Fibroblast of skin of abdomen (primary cell): ENCODE results near the gene TENM4.

Experiments used
- DNase-seq: peaks from one replicate; pipeline ENCODE4 v3.0.0-alpha.2; 2013

TENM4 gene

DNA sequence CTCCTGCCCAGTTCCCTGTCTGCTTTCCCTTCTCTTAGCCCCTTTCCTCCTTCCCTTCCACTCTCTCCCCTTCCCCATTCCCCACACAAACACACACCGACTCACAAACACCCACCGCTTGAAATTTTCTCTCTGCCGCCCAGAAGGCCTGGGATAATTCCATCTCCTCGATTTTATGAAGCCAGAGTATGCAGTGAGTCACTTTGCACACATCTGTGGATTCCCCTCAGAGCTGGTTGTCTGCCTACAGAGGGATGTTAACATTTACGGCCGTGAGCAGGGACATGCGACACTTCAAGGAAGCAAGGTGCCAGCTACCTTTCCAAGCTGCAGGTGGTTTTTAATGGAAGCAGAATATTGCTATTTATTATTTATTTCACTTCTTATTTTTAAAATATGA is 332.0 kb downstream of the TENM4 start:
- DNase-seq: peak; percentile 22

DNA sequence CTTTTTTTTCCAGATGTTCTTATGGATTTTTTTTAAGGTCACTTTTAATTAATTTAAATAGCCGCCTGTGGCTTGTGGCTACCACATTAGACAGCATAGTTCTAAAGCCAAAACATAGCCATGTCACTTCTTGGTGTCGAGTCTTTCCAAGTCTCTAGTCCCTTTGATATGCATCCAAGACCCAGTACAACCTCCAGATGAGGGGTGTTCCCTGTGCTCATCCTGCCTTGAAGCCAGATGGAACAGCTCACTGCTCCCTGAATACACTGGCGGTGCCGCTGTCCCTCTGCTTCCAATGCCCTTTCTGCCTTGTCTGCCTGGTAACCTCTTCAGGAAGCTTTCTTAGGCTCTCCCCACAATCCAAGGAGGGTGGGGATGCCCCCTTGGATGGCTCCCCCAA is 338.0 kb downstream of the TENM4 start:
- no peak for DNase-seq

DNA sequence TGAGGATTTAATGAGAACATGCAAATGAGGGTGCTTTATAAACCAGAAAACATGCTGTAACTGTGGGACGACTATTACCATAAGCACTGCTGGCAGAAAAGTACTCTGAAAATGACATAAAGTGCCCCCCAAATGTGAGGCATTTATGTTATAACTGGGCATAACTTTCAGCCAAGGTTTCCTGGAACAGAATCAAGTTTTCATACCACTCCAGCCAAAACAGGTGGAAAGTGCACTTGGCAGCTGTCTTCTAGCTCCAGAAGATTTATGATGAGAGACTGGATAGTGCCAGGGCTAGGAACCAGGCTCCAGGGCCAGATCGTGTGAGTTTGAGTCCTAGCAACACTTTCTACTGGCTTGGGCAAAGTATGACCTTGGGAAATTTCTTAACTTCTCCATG is 339.2 kb downstream of the TENM4 start:
- no peak for DNase-seq

DNA sequence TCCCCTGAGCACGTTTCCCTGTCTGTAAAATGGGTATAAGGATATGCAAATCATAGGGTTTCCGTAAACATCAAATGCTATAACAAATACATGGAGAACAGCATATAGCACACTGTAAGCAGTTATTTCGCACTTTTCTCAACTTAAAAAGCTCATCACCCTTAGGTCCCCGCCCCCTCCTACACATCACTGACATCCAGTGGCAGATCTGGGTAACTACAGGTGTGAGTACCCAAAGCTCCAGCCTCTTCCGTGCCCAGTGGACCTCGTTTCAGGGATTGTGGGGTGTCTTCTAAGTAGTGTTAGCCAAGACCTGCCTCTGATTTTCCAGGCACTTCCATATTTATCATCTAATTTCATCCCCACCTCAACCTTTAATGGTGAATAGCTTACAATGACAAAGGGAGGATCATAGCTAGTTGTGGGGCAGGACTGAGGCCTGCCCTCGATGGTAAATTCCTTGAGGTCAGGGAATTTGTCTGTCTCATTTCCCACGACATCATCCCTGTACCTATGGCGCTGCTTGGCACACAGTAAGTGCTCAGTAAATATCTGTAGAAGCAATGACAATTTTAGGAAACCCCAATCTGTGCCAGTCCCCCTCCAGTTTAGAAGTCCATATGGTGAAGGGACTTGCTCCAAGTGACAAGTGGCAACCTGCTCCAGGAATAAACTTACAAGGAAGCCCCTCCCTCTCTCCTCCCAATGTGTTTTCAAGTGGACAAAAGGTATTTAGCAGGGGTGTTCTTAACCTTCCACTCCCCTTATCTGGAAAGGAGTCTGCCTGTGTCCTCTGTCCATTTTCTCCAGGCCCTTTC is 340.5 kb downstream of the TENM4 start:
- DNase-seq: peak; percentile 56

DNA sequence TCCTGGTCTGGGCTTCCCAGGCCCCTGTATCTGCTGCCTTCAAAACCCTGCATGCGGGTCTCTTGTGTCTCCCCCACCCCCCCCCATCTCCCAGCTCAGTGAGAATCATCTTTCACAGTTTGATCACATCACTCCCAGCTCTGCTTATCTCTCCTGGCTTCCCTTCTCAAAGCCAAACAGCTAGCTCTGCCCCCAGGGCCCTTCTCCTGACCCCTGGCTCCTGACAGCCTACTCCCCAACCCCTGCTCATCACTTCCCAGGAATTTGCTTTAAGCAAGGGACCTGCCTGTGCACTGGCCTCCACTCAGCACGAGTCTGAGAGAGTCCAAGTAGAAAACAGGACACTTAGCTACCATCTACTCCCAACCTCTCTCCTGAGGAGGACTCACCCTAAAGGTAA is 342.7 kb downstream of the TENM4 start:
- DNase-seq: no peak

DNA sequence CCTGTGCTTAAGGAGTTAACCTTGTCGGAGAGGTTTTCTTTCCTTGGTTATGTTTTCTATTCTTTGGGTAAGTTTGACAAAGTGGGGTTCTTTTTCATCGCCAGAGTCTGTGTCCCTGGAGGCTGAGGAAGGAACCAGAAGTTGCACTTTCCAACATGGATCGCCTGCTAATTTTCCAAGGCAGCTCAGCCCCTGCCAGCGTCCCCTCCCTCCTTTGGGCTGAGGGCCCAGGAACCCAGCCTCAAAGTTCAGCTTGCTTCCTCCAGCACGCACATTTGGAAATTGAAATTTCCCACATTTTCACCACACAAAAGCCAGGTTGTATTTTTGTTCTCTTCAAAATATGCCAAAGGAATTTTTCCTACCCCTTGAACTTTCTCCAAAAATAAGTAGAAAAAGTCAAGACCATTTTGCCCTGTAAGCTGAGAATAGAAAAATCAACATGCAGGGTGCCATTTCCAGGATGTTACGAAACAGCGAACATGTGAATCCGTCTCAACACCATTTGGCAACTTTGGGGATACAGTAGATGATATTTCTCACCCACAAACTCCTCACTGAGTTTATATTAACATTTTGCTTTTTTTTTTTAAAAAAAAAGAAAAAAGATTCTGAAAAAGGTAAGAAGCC is 343.5 kb downstream of the TENM4 start:
- DNase-seq: no peak

DNA sequence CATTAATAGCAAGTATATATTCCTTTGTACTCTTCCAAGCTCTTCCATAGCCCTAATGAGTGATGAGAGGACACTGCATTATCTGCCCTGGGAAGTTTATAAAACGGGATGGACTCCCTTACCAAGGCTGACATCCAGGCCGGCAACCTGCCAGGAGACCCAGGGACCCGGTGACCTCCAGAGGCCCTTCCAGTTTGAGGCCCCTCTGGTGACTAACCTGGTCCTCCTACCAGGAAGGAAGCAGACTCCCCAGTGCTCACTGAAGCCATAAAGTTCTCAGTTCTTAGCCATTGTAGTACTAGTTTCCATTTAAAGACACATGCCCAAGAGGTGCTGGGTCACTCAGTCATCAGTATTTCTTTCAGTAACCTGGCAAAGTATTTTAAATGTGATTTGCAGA is 345.4 kb downstream of the TENM4 start:
- no peak for DNase-seq

DNA sequence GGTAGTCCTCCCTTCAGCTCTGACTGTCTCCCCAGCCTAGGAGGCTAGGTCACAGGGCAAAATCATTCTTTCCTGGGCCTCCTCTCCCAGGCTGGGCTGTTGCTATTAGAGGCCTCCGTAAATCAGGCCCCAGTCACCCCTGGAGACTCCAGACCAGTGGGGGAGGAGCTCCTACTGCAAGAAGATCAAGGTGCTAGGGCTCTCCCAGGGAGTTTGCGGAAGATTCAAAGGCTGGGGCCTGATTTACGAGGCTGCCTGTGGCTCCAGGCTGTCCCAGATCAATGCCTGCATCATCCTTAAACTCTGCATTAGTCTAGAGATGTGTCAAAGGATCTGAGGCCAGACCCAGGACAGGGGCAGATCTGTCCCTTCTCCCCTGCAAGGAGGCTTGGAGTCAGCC is 346.2 kb downstream of the TENM4 start:
- DNase-seq: peak; percentile 71

DNA sequence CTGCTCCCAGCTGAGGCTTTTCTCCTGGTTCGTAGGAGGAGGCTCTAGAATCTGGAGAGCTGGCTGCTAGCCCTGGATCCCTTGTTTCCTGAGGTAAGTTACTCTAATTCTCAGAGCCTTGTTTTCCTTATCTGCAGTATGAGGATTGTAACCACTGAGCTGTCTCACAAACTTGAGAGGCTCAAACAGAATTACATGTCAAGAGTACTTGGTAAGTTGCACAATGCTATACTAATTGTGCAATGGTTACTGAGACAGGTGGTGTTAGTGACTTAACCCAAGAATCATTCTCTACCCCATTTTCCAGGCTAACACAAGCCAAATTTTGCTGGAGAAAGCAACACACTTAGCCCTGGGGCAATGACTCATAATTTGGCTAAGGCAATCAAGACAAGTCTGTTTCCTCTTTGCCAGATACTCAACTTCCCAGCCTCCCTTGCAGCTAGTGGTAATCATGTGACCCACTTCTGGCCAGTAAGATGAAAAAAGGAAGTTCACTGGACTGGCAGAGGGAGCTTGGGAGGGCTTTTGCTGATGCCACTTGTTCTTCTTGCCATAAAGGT is 348.0 kb downstream of the TENM4 start:
- peak; percentile 99 for DNase-seq

DNA sequence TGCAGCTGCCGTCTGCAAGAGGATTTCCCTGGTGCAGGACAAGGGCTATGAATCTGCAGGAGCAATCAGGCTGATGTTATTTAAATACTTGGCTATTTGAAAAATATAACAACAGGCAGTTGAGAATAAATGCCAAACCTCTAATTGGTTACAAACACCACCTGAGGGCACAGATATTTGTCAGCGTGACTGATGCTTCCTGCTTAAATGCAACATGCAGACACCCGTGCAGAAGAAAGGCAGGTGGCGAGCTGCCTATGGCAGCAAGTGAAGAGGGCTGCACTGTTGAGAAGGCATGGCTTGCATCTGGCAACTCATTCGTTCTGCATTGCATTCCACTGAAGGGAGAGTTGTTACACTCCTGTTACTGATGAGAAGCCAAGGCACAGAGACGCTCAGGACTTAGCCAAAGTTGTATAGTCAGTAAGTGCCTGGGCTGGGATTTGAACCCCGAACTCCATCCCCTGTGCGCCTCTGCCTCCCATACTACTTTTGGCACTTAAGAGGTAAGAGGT is 350.6 kb downstream of the TENM4 start:
- no peak for DNase-seq

DNA sequence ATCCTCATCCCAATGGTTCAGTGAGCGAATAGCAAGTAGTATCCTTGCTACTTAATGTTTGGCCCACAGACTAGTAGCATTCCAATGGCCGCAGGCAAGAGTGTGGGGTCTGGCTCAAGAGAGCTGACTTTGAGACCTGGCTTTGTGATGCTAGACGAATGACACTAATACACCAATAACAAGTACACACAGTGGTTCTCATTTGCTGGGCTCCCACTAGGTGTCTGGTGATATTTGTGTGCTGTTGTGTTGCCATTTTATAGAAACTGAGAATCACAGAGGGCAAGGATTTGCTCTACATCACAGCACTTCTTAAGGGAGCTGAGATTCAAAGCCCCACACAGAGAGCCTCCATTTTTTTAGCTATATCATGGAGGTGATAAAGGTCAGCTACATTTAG is 351.2 kb downstream of the TENM4 start:
- DNase-seq: no peak

DNA sequence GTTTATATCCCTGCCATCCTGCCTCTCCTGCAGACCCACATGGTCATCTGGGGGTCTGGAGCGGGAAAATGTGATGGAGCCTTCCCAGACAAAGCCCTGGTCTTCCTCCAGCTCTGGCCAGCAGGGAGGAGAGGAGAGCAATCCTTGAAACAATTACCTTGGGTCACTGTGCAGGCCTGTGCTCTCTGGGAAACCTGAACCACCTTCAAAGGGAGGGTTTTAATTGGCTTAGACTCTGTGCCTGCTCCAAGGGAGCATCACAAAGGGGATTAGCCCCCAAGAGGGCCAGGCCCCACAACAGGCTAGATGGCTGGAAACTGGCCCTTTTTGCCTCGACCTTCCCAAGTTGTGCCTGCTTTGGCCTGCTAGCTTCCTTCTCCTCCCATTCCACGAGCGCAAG is 351.9 kb downstream of the TENM4 start:
- no peak for DNase-seq

DNA sequence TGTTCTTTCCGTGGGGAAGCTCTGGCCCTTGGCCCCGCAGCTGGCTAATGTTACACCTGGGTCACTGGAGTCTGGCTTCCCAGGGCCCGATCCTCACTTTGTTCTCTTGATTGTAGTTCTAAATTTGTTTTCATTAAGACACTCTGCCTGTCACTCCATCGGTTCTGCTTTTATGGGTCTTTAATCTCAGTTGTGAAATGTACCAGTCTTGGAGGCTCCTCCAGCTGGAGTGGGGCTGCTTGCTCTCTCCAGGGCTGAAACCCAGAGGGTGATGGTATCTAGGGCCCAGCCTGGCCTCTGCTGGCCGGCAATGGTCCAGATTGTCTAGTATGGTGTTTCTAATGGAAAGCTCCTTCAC is 352.9 kb downstream of the TENM4 start:
- DNase-seq: peak; percentile 51

DNA sequence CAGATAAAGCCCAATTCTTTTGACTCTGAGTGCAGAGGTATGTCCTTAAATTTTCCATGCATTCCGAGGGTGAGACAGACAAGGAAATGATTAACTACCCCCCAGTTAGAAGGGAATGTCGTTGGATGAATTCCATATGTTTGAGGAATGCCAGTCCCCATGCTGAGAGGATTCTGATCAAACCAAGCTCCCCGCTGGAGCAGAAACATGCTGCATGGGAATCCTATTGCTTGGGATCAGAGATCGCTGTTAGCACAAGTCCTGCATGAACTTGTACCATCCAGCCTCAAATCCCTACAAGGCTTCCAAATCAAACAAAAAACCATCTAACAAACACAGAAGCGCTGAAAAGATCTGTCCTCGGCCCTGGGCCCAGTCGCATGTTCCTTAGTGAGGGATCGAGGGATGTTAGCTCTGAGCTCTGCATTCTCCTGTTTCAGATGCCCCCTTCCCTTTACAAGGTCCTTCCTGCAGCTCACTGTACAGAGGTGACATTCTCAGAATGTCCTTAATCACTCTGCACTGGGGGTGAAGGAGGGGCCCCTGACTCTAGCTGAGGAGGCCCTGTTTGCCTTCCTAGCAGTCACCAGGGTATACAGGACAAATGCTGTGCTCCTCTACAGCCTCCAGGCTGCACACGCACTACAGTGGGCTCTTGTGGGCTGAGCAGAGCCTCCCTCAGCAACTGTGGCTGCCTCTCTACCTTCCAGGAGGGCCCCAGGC is 353.4 kb downstream of the TENM4 start:
- DNase-seq: peak; percentile 98

DNA sequence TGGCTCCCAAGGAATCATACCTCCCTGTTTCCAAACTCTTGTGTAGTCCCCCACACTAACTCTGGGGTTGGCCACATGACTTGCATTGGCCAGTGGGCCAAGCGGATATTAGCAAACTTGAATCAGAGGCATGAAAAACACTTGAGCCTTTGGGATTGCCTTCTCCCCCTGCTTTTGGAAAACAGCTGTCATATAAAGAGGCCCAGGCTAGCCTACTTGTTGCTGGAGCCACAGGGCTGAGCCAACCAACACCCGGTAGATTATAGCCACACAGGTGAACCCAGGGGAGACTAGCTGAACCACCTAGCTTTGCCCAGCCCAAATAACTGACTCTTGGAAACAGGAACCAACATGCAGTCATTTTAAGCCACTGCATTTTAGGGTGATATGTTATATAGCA is 354.8 kb downstream of the TENM4 start:
- no peak for DNase-seq

DNA sequence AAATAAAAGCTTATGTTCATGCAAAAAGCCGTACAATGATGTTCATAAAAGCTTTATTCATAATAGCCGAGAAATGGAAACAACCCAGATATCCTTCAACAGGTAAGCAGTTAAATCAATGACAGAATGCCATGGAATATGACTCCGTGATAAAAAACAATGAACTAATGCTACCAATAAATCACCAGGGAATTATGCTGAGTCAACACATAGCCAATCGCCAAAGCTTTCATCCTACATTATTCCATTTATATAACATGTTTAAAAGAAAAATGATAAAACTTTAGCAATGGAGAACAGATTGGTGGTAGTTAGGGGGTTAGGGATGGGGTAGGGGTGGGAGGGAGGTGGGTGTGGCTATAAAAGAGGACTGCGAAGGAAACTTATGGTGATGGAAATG is 356.4 kb downstream of the TENM4 start:
- DNase-seq: no peak

DNA sequence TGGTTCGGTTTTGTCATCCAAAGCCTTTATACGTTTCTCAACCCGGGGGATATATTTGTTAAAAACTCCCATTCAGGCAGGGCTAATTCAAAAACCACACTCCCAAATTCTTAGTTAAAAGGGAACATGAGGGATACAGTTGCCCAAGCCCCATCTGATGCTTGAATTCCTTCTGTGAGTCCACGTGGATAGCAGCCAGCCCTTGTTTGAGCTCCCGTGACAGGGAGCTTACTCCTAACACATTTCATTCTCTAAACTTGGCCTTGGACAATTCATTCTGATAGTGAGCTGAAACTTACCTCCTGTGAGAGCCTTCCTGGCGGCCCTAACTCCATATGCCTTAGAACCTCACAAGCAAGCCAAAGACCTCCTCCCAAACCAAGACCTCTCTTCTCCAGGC is 357.5 kb downstream of the TENM4 start:
- peak; percentile 55 for DNase-seq

DNA sequence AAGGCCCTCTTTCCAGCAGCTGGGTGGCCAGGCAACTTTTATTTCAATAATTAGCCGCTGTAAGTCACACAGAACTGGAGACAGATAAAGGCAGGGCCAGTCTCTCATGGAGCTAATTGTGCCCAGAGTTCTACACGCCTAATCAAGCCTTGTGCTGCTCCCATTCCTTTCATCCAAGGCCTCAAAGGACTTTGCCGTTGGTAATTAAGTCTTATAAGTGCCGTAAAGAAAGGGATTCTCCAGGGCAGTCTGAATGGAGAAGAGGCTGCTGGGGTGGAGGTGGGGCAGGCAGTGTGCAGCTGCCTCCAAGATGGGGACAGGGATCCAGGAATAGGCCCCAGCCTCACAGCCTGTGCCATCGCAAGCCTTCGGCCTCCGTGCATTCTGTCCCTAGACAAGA is 357.9 kb downstream of the TENM4 start:
- no peak for DNase-seq

DNA sequence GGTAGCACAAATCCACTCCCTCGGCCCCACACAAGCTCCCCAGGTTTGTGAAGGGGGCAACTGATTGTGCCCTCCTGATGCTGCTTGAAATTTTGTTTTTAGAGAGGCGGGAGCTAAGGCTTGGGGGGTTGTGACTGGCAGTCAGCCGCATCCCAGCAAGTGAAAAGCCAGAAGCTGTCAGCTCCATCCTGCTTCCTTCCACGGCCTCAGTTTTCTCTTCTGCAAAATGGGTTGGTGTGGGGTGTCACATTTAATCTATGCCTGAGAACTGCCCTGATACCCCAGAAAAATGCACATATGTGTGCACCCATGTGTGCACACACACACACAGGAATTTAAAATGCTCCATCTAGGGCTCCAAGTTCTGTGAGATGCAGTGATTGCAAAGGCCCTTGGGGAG is 358.6 kb downstream of the TENM4 start:
- DNase-seq: no peak

DNA sequence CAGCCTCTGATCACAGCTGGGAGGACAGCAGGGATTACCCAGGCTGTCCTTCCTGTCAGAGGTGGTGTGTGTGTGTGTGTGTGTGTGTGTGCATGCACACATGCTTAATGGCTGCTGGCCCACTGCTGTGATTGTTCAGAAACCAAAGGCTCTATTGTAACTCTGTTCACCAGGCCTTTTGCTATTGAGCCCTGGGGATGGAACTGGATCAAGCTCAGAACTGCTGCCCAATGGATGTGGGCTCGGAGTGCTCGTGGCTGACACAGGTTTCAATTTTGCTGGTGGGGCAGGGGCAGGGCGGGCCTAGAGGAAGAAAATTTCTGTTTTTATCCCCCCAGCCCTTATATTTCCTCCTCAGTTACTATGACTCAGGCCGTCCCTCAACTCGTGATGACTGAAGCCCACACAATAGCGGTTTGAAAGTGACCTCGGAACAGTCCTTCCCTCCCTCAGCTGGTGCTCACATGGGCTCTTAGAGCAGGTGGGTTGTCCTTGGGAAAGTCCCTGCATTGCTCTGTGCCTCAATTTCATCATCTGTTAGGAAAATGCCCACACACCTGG is 359.3 kb downstream of the TENM4 start:
- peak; percentile 78 for DNase-seq

DNA sequence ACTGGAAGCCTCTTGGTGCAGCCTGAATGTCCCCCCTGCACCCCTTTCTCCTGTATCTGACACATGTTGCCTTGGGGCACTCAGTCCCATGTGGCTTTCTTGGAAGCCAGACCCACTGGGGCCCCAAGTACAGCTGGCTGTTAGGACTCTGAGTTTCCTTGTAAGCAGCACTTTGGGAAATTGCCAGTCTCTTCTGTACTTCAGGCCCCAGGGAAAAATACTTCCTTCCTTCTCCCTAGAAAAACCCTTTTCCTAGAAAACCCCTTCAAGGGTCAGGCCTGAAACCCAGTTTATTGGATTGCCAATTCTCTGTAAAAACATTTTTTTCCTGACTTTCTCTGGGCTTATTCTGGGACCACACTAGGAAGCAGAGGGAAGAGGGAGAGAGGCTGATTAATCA is 360.3 kb downstream of the TENM4 start:
- no peak for DNase-seq

DNA sequence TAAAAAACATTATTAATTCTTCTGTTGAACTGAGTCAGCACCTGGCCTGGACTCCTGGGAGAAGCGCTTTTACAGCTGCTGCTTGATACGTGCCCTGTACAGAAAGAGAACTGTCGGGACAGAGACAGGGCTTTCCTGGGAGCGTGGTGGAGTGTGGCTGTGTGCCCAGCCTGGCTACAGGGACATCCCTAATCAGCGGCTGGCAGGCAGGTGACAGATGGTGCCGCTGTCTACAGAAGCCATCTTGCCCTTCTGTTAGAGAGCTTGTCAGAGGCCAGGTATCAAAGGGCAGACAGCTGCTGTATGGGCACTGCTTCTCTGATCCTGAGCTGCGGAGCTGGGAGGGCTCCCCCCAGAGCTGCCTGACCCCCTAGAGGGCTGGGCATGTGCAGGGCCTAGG is 361.8 kb downstream of the TENM4 start:
- no peak for DNase-seq

DNA sequence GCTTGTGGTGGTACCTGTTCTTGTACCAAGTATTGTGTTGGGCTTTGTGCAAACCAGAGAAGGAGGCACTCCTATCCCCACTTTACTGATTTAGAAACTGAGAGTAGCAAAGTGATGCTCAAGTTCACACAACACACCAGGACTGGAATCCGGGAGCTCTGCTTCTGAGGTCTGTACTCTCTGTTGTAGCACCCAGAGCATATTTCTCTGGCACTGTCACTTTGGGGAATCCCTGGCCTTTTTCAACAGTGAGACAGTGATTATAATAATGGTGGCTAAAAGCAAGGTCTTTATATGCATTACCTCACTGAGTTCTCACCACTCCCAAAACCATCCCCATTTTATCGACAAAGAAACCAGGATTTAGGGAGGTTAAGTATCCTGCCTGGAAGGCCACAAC is 362.4 kb downstream of the TENM4 start:
- no peak for DNase-seq
